Activated CD8-positive, alpha-beta memory T cell treated with anti-CD3 and anti-CD28 coated beads for 1 hour (primary cell): ENCODE results near the gene DPF3.

Experiments used
- DNase-seq, 2 donors: peaks; one replicate each; pipeline ENCODE4 v3.0.0-alpha.2; 2020; ENCODE audit warnings: low read depth in 1 of 2; ENCODE audit errors: extremely low read depth in 1 of 2

Gene DPF3

DNA sequence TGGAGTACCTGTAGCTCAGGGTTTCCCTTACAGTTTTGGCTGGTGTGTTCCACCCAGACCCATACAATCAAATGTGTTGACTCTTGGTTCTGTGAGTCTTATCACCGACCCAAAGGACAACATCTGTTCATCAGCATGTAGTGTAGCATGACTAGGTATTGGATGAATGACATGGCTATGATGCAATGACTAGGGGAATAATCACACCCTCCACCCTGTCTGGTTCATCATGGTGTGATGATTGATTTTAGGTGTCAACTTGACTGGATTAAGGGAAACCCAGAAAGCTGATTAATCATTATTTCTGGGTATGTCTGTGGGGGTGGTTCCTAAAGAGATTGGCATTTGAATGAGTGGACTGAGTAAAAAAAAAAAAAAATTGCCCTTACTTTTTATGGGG lies 311.3 kb downstream of the DPF3 start:
- no peak for DNase-seq

DNA sequence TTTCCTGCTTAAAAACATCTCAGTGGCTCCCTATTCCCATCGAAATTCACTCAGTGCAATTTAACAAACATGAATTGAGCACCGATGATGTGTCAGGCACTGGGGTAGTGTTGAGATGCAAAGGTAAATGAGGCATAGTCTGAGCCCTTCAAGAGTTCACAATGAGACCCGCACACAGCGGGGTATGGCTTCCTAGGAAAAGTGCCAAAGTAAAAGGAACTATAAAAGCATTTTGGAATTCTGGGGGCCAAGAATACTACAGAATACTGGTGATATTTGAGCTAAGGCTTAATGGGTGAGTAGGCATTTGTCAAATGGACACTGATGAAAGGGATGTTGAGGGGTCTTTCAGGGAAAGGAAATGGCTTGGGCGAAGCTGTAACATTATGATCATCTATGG lies 315.4 kb downstream of the DPF3 start:
- no peak for DNase-seq

DNA sequence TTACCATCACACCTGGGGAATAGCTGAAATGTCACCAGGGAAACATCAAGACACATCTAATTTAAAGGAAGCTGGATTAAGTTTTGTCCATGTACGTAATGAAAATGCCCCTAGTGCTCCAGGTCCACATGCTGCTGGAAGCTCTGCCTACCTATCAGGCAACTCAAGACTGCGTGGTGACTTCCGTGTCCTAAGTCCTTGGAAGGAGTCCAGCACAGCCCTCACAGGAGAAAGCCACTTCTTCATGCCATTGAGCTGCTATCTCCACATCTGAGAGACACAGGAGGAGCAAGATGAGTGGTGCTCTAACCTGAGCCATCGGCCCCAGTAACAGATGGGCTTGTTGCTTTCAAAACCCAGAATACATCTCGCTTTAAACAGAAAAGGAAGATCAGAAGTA lies 316.4 kb downstream of the DPF3 start:
- no peak for DNase-seq

DNA sequence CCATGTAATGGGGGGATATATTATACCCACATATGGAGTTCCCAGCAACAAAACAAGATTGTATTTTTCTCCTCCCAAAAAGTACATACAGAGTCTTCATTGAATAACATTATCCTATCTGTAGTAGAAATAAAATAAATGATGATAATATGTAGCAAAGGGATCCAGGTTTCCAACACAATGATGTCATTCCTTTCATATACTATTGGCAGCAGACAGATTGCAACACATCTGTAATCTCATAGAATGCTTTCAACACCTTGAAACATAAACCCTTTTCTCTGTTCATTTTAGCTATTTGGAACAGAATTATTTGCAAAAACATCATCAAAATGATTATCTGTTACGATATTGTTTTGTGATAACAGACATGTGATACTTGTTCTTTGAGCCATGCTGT lies 317.6 kb downstream of the DPF3 start:
- DNase-seq: no peak

DNA sequence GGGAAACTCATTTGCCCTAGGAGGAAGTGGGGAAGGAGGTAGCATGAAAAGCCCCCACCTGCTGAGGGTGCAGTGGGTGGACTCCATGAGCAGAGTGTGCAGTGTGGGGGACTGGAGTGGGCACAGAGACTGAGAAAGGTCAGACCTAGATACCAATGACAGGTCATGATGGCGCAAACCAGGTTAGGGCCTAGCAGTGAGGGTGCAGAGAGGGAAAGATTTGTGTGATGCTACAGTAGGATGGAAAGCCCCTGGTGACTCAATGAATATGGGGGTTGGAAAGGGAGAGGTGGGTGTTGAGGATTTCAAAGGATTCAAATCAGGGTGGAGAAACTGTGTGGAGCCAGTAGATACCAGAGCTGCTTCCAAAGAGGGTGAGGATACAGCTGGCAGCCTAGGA lies 319.2 kb downstream of the DPF3 start:
- DNase-seq: no peak

DNA sequence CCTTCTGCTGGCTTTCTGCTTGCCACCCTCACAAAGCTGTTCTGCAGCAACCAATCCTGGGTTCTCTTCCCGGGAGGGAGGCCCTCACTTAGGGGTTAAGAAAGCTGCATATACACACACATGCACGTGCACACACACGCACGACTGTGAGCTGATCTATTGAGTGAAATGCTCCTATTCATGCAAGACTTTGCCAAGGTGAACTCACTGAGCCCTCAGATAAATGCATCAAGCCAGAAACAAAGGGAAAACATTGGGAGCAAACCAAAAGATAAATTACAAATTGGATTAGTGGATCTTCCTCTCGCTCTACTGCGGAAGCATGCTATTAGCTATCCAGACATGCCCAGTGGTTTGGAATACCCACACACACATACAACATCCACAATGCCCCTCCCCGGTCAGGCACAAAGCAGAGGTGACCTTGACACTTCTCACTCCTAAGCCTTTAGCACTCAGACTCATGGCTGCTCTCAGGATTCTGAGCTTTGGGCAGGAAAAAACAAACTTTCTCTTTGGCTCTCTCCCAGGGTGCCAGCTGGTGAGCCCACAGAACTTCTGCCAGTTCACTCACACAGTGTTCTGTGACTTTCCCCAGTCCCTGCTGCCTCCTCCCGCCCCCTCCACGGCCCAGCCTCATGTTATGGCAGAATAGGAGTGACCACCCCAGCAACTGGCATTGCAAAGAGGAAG lies 320.0 kb downstream of the DPF3 start:
- DNase-seq: no peak
